ENCODE data around the gene KRCC1. TPM values are rescaled to one million over a fixed set of nuclear protein-coding genes. Genes with fewer than 3 reads are reported as not detected.

KRCC1 gene
- polyA plus RNA-seq, 2 of the 4 experiments (the other 2 are of a cell fraction) = 16.2 to 49.0 TPM

GRCh38 chr2:88016086-88016959 is 39.3 kb downstream of the KRCC1 start, which contains the start of gene RNU2-63P (continued):
- peak; percentile 82; the same call in 1 of the 2 replicates for TF ChIP-seq MAZ (IDR thresholded peaks at IDR 0.05; ENCODE audit: borderline replicate concordance, low read depth, low read length)
- TF ChIP-seq CBX2 (IDR thresholded peaks at IDR 0.05; ENCODE audit: borderline replicate concordance, low read depth) = no peak
- no peak for TF ChIP-seq NPAS2 (CRISPR knock-in tag; IDR thresholded peaks at IDR 0.05; ENCODE audit: borderline replicate concordance)
- peak; percentile 91 for TF ChIP-seq HOXB5 (CRISPR knock-in tag; IDR thresholded peaks at IDR 0.05)
- TF ChIP-seq POLR2A (IDR thresholded peaks at IDR 0.05; ENCODE audit: low read length) = peak; percentile 74
- no peak for TF ChIP-seq SMC3 (IDR thresholded peaks at IDR 0.05)
- no peak for TF ChIP-seq HES2 (IDR thresholded peaks at IDR 0.05)
- TF ChIP-seq E2F6 (IDR thresholded peaks at IDR 0.05; ENCODE audit: borderline replicate concordance, low read depth) = peak; percentile 22; the same call in 1 of the 2 replicates
- TF ChIP-seq SREBF2 (IDR thresholded peaks at IDR 0.05) = no peak
- peak; percentile 83 for TF ChIP-seq REST (IDR thresholded peaks at IDR 0.05)
- TF ChIP-seq ZFP36 (IDR thresholded peaks at IDR 0.05; ENCODE audit: borderline replicate concordance, partially characterized antibody) = no peak
- TF ChIP-seq ZNF302 (CRISPR knock-in tag; IDR thresholded peaks at IDR 0.05) = no peak
- TF ChIP-seq RARB (CRISPR knock-in tag; IDR thresholded peaks at IDR 0.05) = peak; percentile 100
- 0 out of 2 replicates have a peak, but pooled peaks have one; percentile 14 for TF ChIP-seq ESRRA (IDR thresholded peaks at IDR 0.05; ENCODE audit: borderline replicate concordance, low read length)
- no peak for TF ChIP-seq HOXB13 (CRISPR knock-in tag; IDR thresholded peaks at IDR 0.05; ENCODE audit: low read depth)
- no peak for TF ChIP-seq ZC3H11A (IDR thresholded peaks at IDR 0.05)
- TF ChIP-seq RFX5 (IDR thresholded peaks at IDR 0.05) = no peak
- peak; percentile 100 for TF ChIP-seq TP53 (CRISPR knock-in tag; IDR thresholded peaks at IDR 0.05)
- TF ChIP-seq ATOH8 (CRISPR knock-in tag; IDR thresholded peaks at IDR 0.05; ENCODE audit: low read depth) = peak; percentile 98
- TF ChIP-seq PHF8 (IDR thresholded peaks at IDR 0.05; ENCODE audit: borderline replicate concordance, low read depth) = no peak
- TF ChIP-seq EHMT2 (IDR thresholded peaks at IDR 0.05; ENCODE audit: low read depth) = no peak
- no peak for TF ChIP-seq ELK1 (IDR thresholded peaks at IDR 0.05; ENCODE audit: low read depth, low read length)

Data from A549 (cell line).